Suprapubic skin (tissue), 4 donors: ENCODE data around the gene ENPP3. TPM values are rescaled to one million over a fixed set of nuclear protein-coding genes. Genes with fewer than 3 reads are reported as not detected.
"Not testable (repeated sequence)": the region's sequence is repeated elsewhere in the genome, so short reads cannot be mapped to it uniquely, and the experiment has no call there.

ENCODE experiments used
- DNase-seq, 2 donors: peaks; one replicate each; pipeline ENCODE4 v3.0.0-alpha.2; 2019; ENCODE audit warnings: low spot score in 2 of 2
- H3K27ac ChIP-seq: fragments of 200-600 bp; sonication (generic); one replicate; pipeline ENCODE4 v1.5.1; 2019
- H3K27me3 ChIP-seq: fragments of 200-600 bp; sonication (generic); one replicate; pipeline ENCODE4 v1.5.1; 2019
- H3K36me3 ChIP-seq: fragments of 200-600 bp; sonication (generic); one replicate; pipeline ENCODE4 v1.5.1; 2019
- H3K4me1 ChIP-seq: fragments of 200-600 bp; sonication (generic); one replicate; pipeline ENCODE4 v1.5.1; 2019
- H3K4me3 ChIP-seq: fragments of 200-600 bp; sonication (generic); one replicate; pipeline ENCODE4 v1.5.1; 2019; ENCODE audit warnings: mild to moderate bottlenecking
- H3K9me3 ChIP-seq: fragments of 200-600 bp; sonication (generic); one replicate; pipeline ENCODE4 v1.5.1; 2019
- EP300 ChIP-seq: sonication (generic); formaldehyde crosslinking; IDR thresholded peaks from one replicate; pipeline ENCODE4 v1.6.1; 2017; ENCODE audit warnings: antibody characterized with exemption
- POLR2A ChIP-seq, 2 donors: fragments of 450-650 bp; IDR thresholded peaks; one replicate each; pipeline ENCODE4 v1.6.1; 2017; ENCODE audit warnings: antibody characterized with exemption in 2 of 2, mild to moderate bottlenecking in 2 of 2, moderate library complexity in 2 of 2
- POLR2AphosphoS5 ChIP-seq, 3 donors: sonication (generic); formaldehyde crosslinking; IDR thresholded peaks; one replicate each; pipeline ENCODE4 v1.6.1; 2017; ENCODE audit warnings: antibody characterized with exemption in 3 of 3
- WGBS: methylation state at CpG from one replicate; pipeline ENCODE4 v1.1.5; 2018; 5-methylcytosine and 5-hydroxymethylcytosine counted together
- total RNA-seq, 4 donors: library from RNA; depleted of rRNA; stranded (reverse); fragments of >200 nt; gene quantifications; one replicate each; pipeline ENCODE4 v1.1.0, GENCODE V29; 2016
- TF ChIP-seq, protein P1 (sequence below), 2 donors: fragments of 200-600 bp in 1 of 2; fragments of 450-650 bp in 1 of 2; sonication (generic) in 1 of 2; IDR thresholded peaks; one replicate each; pipeline ENCODE4 v1.5.1; 2016 to 2019; ENCODE audit warnings: antibody characterized with exemption in 2 of 2, mild to moderate bottlenecking in 1 of 2, moderate library complexity in 1 of 2

ENPP3 gene
- total RNA-seq, 4 donors from 2014 or later: 0.15 to 3.1 (median 0.68) TPM

DNA sequence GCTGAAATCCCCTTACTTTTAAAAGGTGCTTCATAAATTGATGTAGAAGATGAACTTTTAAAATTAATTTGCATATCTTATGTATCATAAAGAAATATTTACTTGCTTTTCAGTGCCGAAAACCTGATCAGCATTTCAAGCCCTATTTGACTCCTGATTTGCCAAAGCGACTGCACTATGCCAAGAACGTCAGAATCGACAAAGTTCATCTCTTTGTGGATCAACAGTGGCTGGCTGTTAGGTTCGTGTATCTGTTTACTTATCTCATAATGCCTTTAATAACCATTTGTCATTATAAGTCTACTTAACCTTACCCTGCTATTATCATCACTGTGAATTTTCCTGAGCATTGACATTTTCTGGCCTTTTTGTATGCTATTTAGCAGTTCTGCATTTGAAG is 56.3 kb downstream of the ENPP3 start:
- H3K27ac ChIP-seq: no peak overlapping the region
- no peaks in the 10 kb centered on the region for H3K4me1 ChIP-seq
- DNase-seq: no peak
- no peak overlapping the region for H3K4me3 ChIP-seq
- no peaks in the 10 kb centered on the region for H3K9me3 ChIP-seq
- TF ChIP-seq POLR2A (IDR thresholded peaks at IDR 0.05) (no peak), POLR2AphosphoS5 (IDR thresholded peaks at IDR 0.05) (no peak), EP300 (no peak)
- TF ChIP-seq, protein P1, sequence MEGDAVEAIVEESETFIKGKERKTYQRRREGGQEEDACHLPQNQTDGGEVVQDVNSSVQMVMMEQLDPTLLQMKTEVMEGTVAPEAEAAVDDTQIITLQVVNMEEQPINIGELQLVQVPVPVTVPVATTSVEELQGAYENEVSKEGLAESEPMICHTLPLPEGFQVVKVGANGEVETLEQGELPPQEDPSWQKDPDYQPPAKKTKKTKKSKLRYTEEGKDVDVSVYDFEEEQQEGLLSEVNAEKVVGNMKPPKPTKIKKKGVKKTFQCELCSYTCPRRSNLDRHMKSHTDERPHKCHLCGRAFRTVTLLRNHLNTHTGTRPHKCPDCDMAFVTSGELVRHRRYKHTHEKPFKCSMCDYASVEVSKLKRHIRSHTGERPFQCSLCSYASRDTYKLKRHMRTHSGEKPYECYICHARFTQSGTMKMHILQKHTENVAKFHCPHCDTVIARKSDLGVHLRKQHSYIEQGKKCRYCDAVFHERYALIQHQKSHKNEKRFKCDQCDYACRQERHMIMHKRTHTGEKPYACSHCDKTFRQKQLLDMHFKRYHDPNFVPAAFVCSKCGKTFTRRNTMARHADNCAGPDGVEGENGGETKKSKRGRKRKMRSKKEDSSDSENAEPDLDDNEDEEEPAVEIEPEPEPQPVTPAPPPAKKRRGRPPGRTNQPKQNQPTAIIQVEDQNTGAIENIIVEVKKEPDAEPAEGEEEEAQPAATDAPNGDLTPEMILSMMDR (IDR thresholded peaks at IDR 0.05): no peak
- no peaks in the 10 kb centered on the region for H3K36me3 ChIP-seq
- H3K27me3 ChIP-seq: no peaks in the 10 kb centered on the region
- WGBS: 84% methylated on average over 5 of the region's 5 CpGs

DNA sequence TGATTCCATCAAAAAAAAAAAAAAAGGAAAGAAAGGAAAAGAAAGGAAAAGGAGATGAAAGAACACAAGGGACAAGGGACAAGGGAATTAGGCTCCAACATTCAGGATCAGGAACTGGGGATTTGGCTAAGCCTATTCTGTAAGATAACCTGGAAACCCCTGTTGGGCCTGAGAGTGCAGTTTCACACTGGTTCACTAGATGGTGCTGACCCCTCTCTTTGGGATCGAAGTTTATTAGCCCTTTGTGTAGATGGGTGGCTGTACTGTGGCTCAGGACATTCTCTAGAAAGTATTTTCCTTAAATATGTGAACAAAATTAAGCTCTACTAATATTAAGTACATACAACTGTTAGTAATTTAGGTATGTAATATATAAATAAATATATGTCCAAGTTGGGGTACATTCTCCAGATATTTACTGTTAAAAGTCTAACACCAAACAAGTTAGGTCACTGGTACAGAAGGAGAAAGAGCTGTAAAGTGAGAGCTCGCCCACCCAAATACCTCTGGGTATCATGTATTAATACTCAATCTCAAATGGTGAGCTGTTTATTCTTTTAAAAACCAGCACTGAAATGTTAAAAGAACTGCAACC is 57.8 kb downstream of the ENPP3 start:
- Histone ChIP-seq H3K4me3 (no peak overlapping the region), H3K27me3 (no peaks in the 10 kb centered on the region), H3K27ac (no peak overlapping the region), H3K36me3 (no peaks in the 10 kb centered on the region), H3K4me1 (no peaks in the 10 kb centered on the region), H3K9me3 (no peaks in the 10 kb centered on the region)
- TF ChIP-seq POLR2AphosphoS5 (IDR thresholded peaks at IDR 0.05) (no peak), POLR2A (IDR thresholded peaks at IDR 0.05) (no peak)
- TF ChIP-seq, protein P1 (IDR thresholded peaks at IDR 0.05): peak; percentile 35 to 65
- WGBS: 52% methylated on average over 2 of the region's 2 CpGs
- no peak for DNase-seq

DNA sequence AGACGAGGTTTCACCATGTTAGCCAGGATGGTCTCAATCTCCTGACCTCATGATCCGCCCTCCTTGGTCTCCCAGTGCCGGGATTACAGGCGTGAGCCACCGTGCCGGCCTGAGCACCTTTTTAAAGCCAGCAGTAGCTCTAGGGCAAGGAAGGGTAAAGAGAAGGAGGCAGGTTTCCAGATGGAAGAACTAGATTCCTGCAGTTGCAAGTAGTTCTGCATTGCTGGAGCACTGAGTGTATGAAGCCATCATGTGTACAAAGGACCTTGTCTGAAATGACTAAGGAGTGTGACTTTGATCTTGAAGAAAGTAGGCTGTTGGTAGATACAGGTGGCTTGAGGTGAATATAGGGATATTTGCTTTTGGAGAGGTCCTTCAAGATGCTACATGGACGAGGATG is 59.9 kb downstream of the ENPP3 start:
- no peak for DNase-seq
- TF ChIP-seq, protein P1 (IDR thresholded peaks at IDR 0.05): no peak
- TF ChIP-seq EP300 (no peak), POLR2A (IDR thresholded peaks at IDR 0.05) (no peak), POLR2AphosphoS5 (IDR thresholded peaks at IDR 0.05) (no peak)
- WGBS: 66% methylated on average over 7 of the region's 7 CpGs

DNA sequence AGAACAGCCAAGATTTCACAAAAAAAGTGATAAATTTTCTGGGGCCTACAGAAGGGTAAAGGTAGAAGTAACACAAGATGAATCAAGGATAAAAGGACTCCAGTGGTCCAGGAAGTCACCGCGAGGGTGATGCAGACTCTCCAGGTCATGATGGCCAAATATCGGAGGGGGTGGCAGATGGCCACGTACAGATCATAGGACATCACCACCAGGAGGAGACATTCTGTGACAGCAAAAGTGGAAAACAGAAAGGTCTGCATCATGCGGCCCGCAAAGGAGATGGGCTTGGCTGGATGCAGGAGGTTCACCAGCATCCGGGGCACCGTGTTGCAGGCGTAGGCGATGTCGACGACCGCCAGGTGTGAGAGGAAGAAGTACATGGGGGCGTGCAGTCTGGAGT is 63.7 kb downstream of the ENPP3 start:
- no CpG with 5 or more reads among the region's 14 CpGs for WGBS
- H3K36me3 ChIP-seq, H3K9me3 ChIP-seq, H3K4me1 ChIP-seq, DNase-seq, H3K4me3 ChIP-seq, H3K27ac ChIP-seq, H3K27me3 ChIP-seq: not testable (repeated sequence)

More for the DNA sequence above, 59.9 kb downstream of the ENPP3 start:
- no peak overlapping the region for H3K4me3 ChIP-seq
- no peak overlapping the region for H3K27ac ChIP-seq
- H3K4me1 ChIP-seq: no peaks in the 10 kb centered on the region
- no peaks in the 10 kb centered on the region for H3K27me3 ChIP-seq
- no peaks in the 10 kb centered on the region for H3K36me3 ChIP-seq
- no peaks in the 10 kb centered on the region for H3K9me3 ChIP-seq

DNA sequence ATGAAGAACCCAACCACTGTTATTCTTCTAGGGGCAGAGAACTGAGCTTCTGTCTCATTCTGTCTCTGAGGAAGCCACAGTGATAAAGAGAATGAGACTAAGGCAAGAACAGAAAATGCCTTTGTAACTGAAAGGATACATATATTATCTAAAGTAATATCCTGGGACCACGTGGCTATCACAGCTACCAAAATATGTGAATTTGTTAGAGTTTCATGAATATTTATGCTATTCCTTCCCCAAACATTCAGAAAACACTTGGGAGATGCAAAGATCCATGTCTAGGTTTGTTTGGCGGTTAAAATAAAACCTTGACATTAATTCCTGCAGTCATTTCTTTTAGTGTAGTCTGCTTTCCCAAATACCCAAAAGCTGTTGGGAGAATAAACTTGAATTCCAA is 66.8 kb downstream of the ENPP3 start:
- H3K27me3 ChIP-seq, H3K27ac ChIP-seq, H3K9me3 ChIP-seq, H3K4me1 ChIP-seq, DNase-seq, H3K36me3 ChIP-seq, H3K4me3 ChIP-seq: not testable (repeated sequence)
- no CpG with 5 or more reads among the region's 2 CpGs for WGBS

DNA sequence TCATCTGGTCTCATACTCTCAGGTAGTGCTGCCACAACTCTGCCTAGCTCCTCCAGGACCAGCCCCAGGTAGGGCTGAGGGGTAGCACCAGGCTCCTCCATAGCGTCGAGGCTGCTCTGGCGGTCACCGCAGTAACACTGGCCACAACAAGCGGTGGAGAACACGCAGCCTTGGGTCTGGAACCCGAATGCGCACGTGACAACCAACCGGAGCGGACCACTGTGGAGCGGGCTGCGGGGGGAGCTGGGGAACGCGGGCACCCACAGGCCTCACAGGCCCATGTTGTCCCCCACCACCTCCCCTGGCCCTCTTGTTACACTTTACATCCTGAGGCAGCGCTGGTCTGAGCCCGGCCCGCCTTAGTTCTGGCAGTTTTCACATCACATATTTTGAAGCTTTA is 73.8 kb downstream of the ENPP3 start, which contains the start of gene CTAGE9:
Gene CTAGE9, minus strand, starts transcription at position 101 of the 400 bp plus-strand sequence. Its CDS starts 0 bp downstream, at position 101.
- not testable (repeated sequence) for H3K4me1 ChIP-seq, H3K9me3 ChIP-seq, DNase-seq, H3K27ac ChIP-seq, H3K36me3 ChIP-seq, H3K27me3 ChIP-seq, H3K4me3 ChIP-seq
- 84% methylated on average over 5 of the region's 18 CpGs for WGBS

DNA sequence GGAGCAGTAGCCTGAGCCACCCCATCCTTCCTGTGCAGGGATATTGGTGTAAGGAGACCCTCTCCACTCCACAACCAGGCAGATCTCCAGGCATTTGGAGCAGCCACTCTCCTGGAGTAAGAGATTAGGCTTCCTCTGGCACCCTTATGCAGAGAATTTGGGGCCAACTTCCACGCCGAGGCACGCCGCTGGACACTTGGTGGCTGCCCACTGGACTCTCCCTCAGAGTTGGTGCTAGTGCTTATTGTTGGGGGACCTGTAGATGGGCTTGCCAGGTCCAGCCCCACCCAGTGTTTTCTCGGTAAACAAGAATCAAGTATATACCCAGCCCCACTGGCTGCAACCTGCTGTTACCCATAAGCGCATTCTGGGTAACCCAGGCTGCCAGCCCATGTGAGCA is 78.5 kb downstream of the ENPP3 start:
- WGBS: no CpG with 5 or more reads among the region's 6 CpGs

More for the DNA sequence above, 78.5 kb downstream of the ENPP3 start:
- H3K4me1 ChIP-seq, DNase-seq, H3K27ac ChIP-seq, H3K27me3 ChIP-seq, H3K4me3 ChIP-seq, H3K36me3 ChIP-seq, H3K9me3 ChIP-seq: not testable (repeated sequence)
